Measurements from ENCODE around the gene FBRSL1. TPM values are rescaled to one million over a fixed set of nuclear protein-coding genes. Genes with fewer than 3 reads are reported as not detected.

Gene FBRSL1
- total and polyA plus RNA-seq, 8 donors, result 31.1 to 62.5 (median 44.2) TPM

DNA sequence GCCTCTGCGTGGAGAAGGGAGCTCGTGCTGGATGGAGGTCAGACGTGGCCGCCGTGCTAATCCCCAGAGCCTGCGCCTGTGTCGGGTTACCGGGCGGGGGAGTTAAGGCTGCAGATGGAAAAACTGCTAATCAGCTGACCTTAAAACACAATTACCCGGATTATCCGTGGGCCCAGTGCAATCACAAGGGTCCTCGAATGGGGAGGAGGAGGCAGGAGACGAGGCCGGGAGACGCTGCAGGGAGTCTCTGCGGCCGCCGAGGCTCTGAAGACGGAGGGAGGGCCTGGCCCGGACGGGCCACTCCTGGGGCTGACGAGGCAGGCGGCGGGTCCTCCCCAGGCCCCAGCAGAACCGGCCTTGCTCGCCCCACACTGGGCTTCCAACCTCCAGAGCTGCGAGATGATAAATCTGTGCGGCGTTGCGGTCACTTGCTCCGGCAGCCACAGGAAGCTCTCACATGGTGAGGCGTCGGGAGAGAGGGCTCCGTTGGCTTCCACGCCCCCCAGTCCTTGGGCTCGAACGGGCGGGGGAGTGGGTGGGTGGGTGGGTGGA is 32.9 kb upstream of the FBRSL1 start:
- TF ChIP-seq, protein P1, sequence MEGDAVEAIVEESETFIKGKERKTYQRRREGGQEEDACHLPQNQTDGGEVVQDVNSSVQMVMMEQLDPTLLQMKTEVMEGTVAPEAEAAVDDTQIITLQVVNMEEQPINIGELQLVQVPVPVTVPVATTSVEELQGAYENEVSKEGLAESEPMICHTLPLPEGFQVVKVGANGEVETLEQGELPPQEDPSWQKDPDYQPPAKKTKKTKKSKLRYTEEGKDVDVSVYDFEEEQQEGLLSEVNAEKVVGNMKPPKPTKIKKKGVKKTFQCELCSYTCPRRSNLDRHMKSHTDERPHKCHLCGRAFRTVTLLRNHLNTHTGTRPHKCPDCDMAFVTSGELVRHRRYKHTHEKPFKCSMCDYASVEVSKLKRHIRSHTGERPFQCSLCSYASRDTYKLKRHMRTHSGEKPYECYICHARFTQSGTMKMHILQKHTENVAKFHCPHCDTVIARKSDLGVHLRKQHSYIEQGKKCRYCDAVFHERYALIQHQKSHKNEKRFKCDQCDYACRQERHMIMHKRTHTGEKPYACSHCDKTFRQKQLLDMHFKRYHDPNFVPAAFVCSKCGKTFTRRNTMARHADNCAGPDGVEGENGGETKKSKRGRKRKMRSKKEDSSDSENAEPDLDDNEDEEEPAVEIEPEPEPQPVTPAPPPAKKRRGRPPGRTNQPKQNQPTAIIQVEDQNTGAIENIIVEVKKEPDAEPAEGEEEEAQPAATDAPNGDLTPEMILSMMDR (IDR thresholded peaks at IDR 0.05), result no peak
- peak in 1 of 6 donors; percentile 39 for DNase-seq
- H3K4me3 ChIP-seq, result no peak overlapping the region
- no peak for ATAC-seq
- no peak overlapping the region for H3K27ac ChIP-seq
- no peaks in the 10 kb centered on the region for H3K9me3 ChIP-seq
- 63 to 73% methylated on average over 35 to 38 of the region's 38 CpGs for WGBS, 2 donors
- intact Hi-C loops (cut with DNase I), result no loop called here
- FAIRE-seq, result no peak
- H3K4me1 ChIP-seq, result no peaks in the 10 kb centered on the region
- no peaks in the 10 kb centered on the region for H3K36me3 ChIP-seq
- peaks cover 0 to 3% (median 0%) of the 10 kb centered on the region in 4 donors for H3K27me3 ChIP-seq

DNA sequence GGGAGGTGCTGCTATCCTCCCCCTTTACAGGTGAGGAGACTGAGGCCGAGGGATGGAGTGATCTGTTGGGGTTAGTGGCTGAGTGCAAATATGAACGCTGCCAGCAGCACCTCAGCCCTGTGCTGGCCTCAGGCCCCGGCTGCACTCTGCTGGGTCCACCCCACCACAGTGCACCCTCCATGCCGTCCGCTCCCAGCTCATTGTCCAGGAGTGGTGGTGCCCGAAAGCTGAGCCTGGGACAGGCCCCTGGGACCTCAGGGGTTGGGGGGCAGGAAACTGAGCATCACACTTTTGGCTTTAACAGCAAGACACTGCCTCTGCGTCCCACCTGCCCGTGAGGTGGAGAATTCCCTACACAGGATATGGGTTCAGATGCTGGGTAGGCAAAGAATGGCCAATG is 31.5 kb upstream of the FBRSL1 start:
- DNase-seq (peak in 1 of 6 donors; percentile 47), FAIRE-seq (no peak), ATAC-seq (no peak)
- H3K27me3 ChIP-seq, result peaks cover 0 to 3% (median 0%) of the 10 kb centered on the region in 4 donors
- H3K27ac ChIP-seq, result no peak overlapping the region
- TF ChIP-seq, protein P1 (IDR thresholded peaks at IDR 0.05), result no peak
- no peaks in the 10 kb centered on the region for H3K9me3 ChIP-seq
- intact Hi-C loops (cut with DNase I), result no loop called here
- H3K4me1 ChIP-seq, result no peaks in the 10 kb centered on the region
- no peak overlapping the region for H3K4me3 ChIP-seq
- no peaks in the 10 kb centered on the region for H3K36me3 ChIP-seq
- WGBS, 2 donors, result 78 to 93% methylated on average over 8 of the region's 8 CpGs

DNA sequence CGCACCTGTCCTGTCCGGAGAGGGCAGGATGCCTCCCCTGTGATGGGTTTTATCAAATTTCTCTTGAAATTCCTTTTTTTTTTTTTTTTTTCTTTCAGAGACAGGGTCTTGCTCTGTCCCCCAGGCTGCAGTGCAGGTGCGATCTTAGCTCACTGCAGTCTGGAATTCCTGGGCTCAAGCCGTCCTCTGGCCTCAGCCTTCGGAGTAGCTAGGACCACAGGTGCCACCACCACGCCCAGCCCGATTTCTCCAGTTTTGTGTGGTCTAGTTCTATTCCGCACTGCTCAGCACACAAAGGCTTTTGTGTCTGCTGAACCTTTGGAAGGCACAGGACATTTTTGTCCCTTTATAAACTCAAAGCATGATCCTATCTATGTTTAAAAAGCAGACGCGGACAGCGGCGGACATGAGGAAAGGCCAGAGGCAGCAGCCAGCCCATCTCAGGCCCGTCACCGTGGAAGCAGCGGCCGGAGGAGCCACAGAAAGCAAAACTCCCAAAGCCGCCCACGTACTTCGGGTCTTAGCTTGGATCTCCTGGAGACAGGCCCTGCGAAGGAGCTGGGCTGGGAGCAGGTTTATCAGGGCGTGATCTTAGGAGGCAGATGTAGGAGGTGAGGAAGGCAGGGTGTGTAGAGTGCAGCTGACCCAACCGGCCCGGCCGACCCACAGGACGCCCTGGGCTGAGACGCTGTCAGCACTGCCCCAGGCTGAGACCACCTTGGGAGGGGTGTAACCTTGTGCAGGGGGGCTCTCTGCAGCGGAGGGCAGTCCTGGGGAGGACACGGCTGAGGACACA is 30.9 kb upstream of the FBRSL1 start:
- FAIRE-seq (no peak), ATAC-seq (no peak), DNase-seq (peak in 2 of 6 donors; percentile 14 to 56)
- TF ChIP-seq, protein P1 (IDR thresholded peaks at IDR 0.05), result no peak
- H3K9me3 ChIP-seq, result no peaks in the 10 kb centered on the region
- H3K27me3 ChIP-seq, result peaks cover 0 to 3% (median 0%) of the 10 kb centered on the region in 4 donors
- no peaks in the 10 kb centered on the region for H3K4me1 ChIP-seq
- H3K27ac ChIP-seq, result no peak overlapping the region
- H3K4me3 ChIP-seq, result no peak overlapping the region
- H3K36me3 ChIP-seq, result no peaks in the 10 kb centered on the region
- intact Hi-C loops (cut with DNase I), result no loop called here
- WGBS, 2 donors, result 65 to 75% methylated on average over 25 to 28 of the region's 28 CpGs

DNA sequence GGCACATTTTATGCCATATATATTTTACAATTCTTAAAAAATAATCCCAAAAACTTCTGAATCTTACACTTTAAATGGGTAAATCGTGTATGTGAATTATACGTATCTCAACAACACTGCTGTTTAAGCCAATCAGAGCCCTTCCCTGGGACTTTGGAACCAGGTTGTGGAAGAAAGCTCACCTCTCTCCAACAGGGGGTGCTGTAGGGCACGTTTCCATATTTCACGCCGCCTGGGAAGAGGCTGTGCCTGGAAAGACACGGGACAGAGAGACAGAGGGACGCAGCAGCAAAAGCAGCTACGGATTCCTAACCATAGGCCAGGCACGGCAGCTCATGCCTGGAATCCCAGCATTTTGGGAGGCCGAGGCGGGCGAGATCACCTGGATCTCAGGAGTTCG is 29.4 kb upstream of the FBRSL1 start:
- Histone ChIP-seq H3K4me3 (no peak overlapping the region), H3K27me3 (peaks cover 0 to 3% (median 0%) of the 10 kb centered on the region in 4 donors), H3K36me3 (no peaks in the 10 kb centered on the region), H3K27ac (no peak overlapping the region), H3K4me1 (no peaks in the 10 kb centered on the region), H3K9me3 (no peaks in the 10 kb centered on the region)
- no peak for ATAC-seq
- no peak for FAIRE-seq
- WGBS, 2 donors, result 71% methylated on average over 13 of the region's 13 CpGs
- TF ChIP-seq, protein P1 (IDR thresholded peaks at IDR 0.05), result no peak
- intact Hi-C loops (cut with DNase I), result no loop called here
- no peak for DNase-seq

DNA sequence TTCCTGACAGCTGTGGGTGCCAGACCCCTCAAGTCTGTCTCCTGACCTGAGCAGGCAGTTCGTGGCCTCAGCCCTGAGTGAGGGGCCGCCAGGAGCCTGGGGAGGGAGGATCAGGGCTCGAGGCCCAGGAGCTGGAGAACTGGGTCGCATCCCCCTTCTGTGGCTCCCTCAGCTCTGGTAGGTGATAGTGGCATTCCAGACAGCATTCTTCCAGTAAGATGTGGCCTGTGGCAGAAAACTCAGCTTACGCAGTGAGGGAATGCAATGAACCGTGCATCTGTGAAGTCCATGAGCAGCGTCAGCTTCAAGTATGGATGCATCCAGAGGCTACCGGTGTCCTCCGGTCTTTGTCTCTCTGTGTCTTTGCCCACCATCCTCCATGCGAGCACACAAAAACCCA is 28.4 kb upstream of the FBRSL1 start:
- DNase-seq (no peak), ATAC-seq (no peak), FAIRE-seq (no peak)
- intact Hi-C loops (cut with DNase I), result no loop called here
- 78 to 80% methylated on average over 9 to 10 of the region's 10 CpGs for WGBS, 2 donors
- TF ChIP-seq, protein P1 (IDR thresholded peaks at IDR 0.05), result no peak
- Histone ChIP-seq H3K9me3 (no peaks in the 10 kb centered on the region), H3K36me3 (no peaks in the 10 kb centered on the region), H3K4me1 (no peaks in the 10 kb centered on the region), H3K4me3 (no peak overlapping the region), H3K27me3 (peaks cover 0 to 3% (median 0%) of the 10 kb centered on the region in 4 donors), H3K27ac (no peak overlapping the region)

All from pancreas (tissue), 10 donors.